ENCODE results near the gene PKIG. TPM values are rescaled to one million over a fixed set of nuclear protein-coding genes. Genes with fewer than 3 reads are reported as not detected.
A peak's percentile ranks its signal among the peaks of the same experiment; 100 is the strongest.

Gene PKIG
- total and polyA plus RNA-seq, 9 of the 15 experiments (the other 6 are each of a cell fraction or from before 2014, with no cell fraction given) = 0.13 to 7.0 (median 4.7) TPM

DNA sequence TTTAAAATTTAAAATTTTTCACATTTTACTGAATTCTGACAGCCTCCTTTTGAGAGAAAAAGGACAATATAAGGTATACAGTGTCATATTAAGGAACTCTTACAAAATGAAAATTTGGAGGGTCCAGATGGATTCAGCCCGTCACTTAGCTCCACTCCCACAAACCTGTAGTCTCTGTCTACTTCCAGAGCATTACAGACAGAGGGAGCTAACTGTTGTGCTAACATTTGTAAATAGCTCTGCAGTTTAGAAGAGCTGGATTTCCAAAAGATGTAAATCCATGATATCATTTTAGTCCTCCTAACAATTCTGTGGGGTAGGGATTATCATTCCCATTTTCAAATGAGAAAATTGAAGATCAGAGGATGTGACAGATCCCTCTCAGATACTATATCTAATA lies 44.4 kb upstream of the PKIG start:
- no peak for DNase-seq (ENCODE audit: extremely low read depth in 1 of 4, low spot score in 3 of 4)
- in situ Hi-C loops (cut with MboI) (no loop called here), intact Hi-C loops (cut with micrococcal nuclease) (no loop called here)
- Histone ChIP-seq H3K27me3 (ENCODE audit: control insufficient read depth in 2 of 2, insufficient read depth in 2 of 2, low read length in 2 of 2) (no peaks in the 10 kb centered on the region), H4K20me1 (replicated peaks; ENCODE audit: control insufficient read depth, insufficient read depth, low read length) (no peaks in the 10 kb centered on the region), H3K9me1 (ENCODE audit: control insufficient read depth, insufficient read depth, low read length) (no peaks in the 10 kb centered on the region), H3K79me2 (ENCODE audit: control insufficient read depth, insufficient read depth, low read length) (no peaks in the 10 kb centered on the region), H3K9ac (ENCODE audit: insufficient read depth in 1 of 2, low read depth in 2 of 2, low read length in 2 of 2) (no peak overlapping the region), H3K9me3 (replicated peaks; ENCODE audit: control insufficient read depth, insufficient read depth, low read depth, low read length) (no peaks in the 10 kb centered on the region), H2AFZ (ENCODE audit: low read depth, low read length) (no peak overlapping the region), H3K27ac (ENCODE audit: extremely low read depth, low read depth, low read length) (no peak overlapping the region), H3K4me2 (ENCODE audit: insufficient read depth, low read length) (no peak overlapping the region), H3K4me3 (no peak overlapping the region), H3K36me3 (ENCODE audit: control insufficient read depth, insufficient read depth, low read length) (no peaks in the 10 kb centered on the region), H3K4me1 (replicated peaks in 1 of 2; ENCODE audit: control insufficient read depth in 2 of 2, insufficient read depth in 2 of 2, low read length in 2 of 2) (peaks cover 0 to 3% of the 10 kb centered on the region in 2 experiments; a peak in 2 of 5 replicates)
- TF ChIP-seq ESRRA (IDR thresholded peaks at IDR 0.05; ENCODE audit: borderline replicate concordance, low read depth) = no peak
- no peak for TF ChIP-seq MTA3 (IDR thresholded peaks at IDR 0.05; ENCODE audit: borderline replicate concordance)
- ATAC-seq = no peak
- no peak for FAIRE-seq
- 53% methylated on average over 1 of the region's 1 CpG for WGBS (ENCODE audit: insufficient coverage, low coverage, missing lambda C conversion rate)
- POLR2A ChIA-PET = interaction anchor here (0.6 kb wide), 1 partner anchor 17 kb away, joined by 3 read pairs; the partner anchor contains the start of gene SERINC3
- no TSS peak for BruUV-seq (replicated peaks)
- CTCF ChIA-PET (ENCODE audit: low intra/inter-chr PET ratio) = interaction anchor here (0.8 to 1.1 kb wide), 2 partner anchors 68 to 72 kb away, joined by 3 read pairs; no protein-coding TSS in a partner anchor

DNA sequence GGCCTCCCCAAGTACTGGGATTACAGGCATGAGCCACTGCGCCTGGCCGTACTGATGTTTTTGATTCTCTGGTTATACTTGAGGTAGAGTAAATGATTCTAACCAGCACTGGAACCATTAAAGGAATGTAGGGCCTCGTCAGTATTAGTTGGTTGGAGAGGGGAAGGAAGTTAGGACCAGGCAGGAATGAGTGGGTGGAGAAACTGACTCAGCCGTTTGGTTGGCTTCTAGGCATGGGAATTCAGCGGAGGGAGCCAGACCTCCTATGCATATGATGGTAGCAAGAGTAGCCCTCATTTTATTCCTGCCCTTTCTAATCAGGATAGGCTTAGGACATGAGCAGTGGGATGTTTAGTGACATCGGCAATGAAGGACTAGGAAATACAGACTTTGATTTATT lies 41.5 kb upstream of the PKIG start:
- no TSS peak for BruUV-seq (replicated peaks)
- H3K9ac ChIP-seq (ENCODE audit: insufficient read depth in 1 of 2, low read depth in 2 of 2, low read length in 2 of 2) = no peak overlapping the region
- TF ChIP-seq SMAD4 (CRISPR knock-in tag; conservative IDR thresholded peaks at IDR 0.05) = no peak
- TF ChIP-seq PCBP2 (IDR thresholded peaks at IDR 0.05; ENCODE audit: low read depth, low read length, poor library complexity, severe bottlenecking) = no peak
- no peak for TF ChIP-seq KLF1 (tag; IDR thresholded peaks at IDR 0.05)
- no peak for TF ChIP-seq FUS (optimal IDR thresholded peaks at IDR 0.05; ENCODE audit: low read depth, low read length)
- peak; percentile 85 for TF ChIP-seq EGR1 (conservative IDR thresholded peaks at IDR 0.05)
- TF ChIP-seq C11orf30 (IDR thresholded peaks at IDR 0.05; ENCODE audit: low read depth) = peak; percentile 22; the same call in 1 of the 2 replicates
- TF ChIP-seq NR4A1 (CRISPR knock-in tag; IDR thresholded peaks at IDR 0.05) = no peak
- TF ChIP-seq NR4A1 (tag; IDR thresholded peaks at IDR 0.05) = no peak
- TF ChIP-seq, protein P1, sequence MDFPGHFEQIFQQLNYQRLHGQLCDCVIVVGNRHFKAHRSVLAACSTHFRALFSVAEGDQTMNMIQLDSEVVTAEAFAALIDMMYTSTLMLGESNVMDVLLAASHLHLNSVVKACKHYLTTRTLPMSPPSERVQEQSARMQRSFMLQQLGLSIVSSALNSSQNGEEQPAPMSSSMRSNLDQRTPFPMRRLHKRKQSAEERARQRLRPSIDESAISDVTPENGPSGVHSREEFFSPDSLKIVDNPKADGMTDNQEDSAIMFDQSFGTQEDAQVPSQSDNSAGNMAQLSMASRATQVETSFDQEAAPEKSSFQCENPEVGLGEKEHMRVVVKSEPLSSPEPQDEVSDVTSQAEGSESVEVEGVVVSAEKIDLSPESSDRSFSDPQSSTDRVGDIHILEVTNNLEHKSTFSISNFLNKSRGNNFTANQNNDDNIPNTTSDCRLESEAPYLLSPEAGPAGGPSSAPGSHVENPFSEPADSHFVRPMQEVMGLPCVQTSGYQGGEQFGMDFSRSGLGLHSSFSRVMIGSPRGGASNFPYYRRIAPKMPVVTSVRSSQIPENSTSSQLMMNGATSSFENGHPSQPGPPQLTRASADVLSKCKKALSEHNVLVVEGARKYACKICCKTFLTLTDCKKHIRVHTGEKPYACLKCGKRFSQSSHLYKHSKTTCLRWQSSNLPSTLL (IDR thresholded peaks at IDR 0.05) = no peak
- TF ChIP-seq NFE2 (IDR thresholded peaks at IDR 0.05; ENCODE audit: low read depth) = no peak
- no peak for TF ChIP-seq MCM7 (IDR thresholded peaks at IDR 0.05)
- TF ChIP-seq ZNF23 (CRISPR knock-in tag; IDR thresholded peaks at IDR 0.05) = no peak
- TF ChIP-seq ZNF780A (CRISPR knock-in tag; IDR thresholded peaks at IDR 0.05) = no peak
- ATAC-seq (no peak), FAIRE-seq (no peak), DNase-seq (ENCODE audit: extremely low read depth in 1 of 4, low spot score in 3 of 4) (no peak)
- CTCF ChIA-PET (ENCODE audit: low intra/inter-chr PET ratio) = no interaction called here
- H3K9me1 ChIP-seq (ENCODE audit: control insufficient read depth, insufficient read depth, low read length) = no peaks in the 10 kb centered on the region
- H3K4me3 ChIP-seq = no peak overlapping the region
- no peaks in the 10 kb centered on the region for H4K20me1 ChIP-seq (replicated peaks; ENCODE audit: control insufficient read depth, insufficient read depth, low read length)
- WGBS (ENCODE audit: insufficient coverage, low coverage, missing lambda C conversion rate) = 62% methylated on average over 6 of the region's 6 CpGs
- POLR2A ChIA-PET = no interaction called here
- H3K9me3 ChIP-seq (replicated peaks; ENCODE audit: control insufficient read depth, insufficient read depth, low read depth, low read length) = no peaks in the 10 kb centered on the region
- peaks cover 3 to 14% of the 10 kb centered on the region in 2 experiments; a peak in 3 of 5 replicates for H3K4me1 ChIP-seq (replicated peaks in 1 of 2; ENCODE audit: control insufficient read depth in 2 of 2, insufficient read depth in 2 of 2, low read length in 2 of 2)
- no peaks in the 10 kb centered on the region for H3K79me2 ChIP-seq (ENCODE audit: control insufficient read depth, insufficient read depth, low read length)
- H2AFZ ChIP-seq (ENCODE audit: low read depth, low read length) = 0 out of 2 replicates have a peak overlapping the region, but pooled peaks have one; percentile 42
- in situ Hi-C loops (cut with MboI) (no loop called here), intact Hi-C loops (cut with micrococcal nuclease) (no loop called here)
- H3K27ac ChIP-seq (ENCODE audit: extremely low read depth, low read depth, low read length) = no peak overlapping the region
- no peaks in the 10 kb centered on the region for H3K27me3 ChIP-seq (ENCODE audit: control insufficient read depth in 2 of 2, insufficient read depth in 2 of 2, low read length in 2 of 2)
- no peak overlapping the region for H3K4me2 ChIP-seq (ENCODE audit: insufficient read depth, low read length)
- no peaks in the 10 kb centered on the region for H3K36me3 ChIP-seq (ENCODE audit: control insufficient read depth, insufficient read depth, low read length)

Measured in K562 (cell line).